ENCODE results near the gene ZNF526.

The ZNF526 gene

GRCh38 chr19:42271861-42272534 is 51.9 kb downstream of the ZNF526 start:
- H3K36me3 ChIP-seq, result peaks cover 22 to 34% (median 32%) of the 10 kb centered on the region in 3 donors
- H3K27ac ChIP-seq, result peak overlapping the region; percentile 96 to 97
- peaks cover 0 to 80% (median 54%) of the 10 kb centered on the region in 4 donors for H3K4me1 ChIP-seq
- H3K9me3 ChIP-seq, result no peaks in the 10 kb centered on the region
- H3K4me3 ChIP-seq, result no peak overlapping the region
- TF ChIP-seq CTCF (IDR thresholded peaks at IDR 0.05), result no peak
- peak in 1 of 2 donors; percentile 66 for DNase-seq
- H3K27me3 ChIP-seq, result no peaks in the 10 kb centered on the region
- intact Hi-C loops (cut with DNase I; ENCODE audit: low total_unique reads), result no loop called here

- no peak overlapping the region for H3K4me3 ChIP-seq
Measured at GRCh38 chr19:42272535-42272897, 52.4 kb downstream of the ZNF526 start.

GRCh38 chr19:42272989-42273406 is 52.9 kb downstream of the ZNF526 start:
- intact Hi-C loops (cut with DNase I; ENCODE audit: low total_unique reads), result no loop called here
- Histone ChIP-seq H3K4me3 (no peak overlapping the region), H3K4me1 (peaks cover 5 to 84% (median 57%) of the 10 kb centered on the region in 4 donors), H3K9me3 (no peaks in the 10 kb centered on the region), H3K27ac (no peak overlapping the region), H3K36me3 (peaks cover 22 to 34% (median 32%) of the 10 kb centered on the region in 3 donors), H3K27me3 (no peaks in the 10 kb centered on the region)
- no peak for TF ChIP-seq CTCF (IDR thresholded peaks at IDR 0.05)
- DNase-seq, result peak in 1 of 2 donors; percentile 61

More at GRCh38 chr19:42272535-42272897, 52.4 kb downstream of the ZNF526 start:
- Histone ChIP-seq H3K27ac (peak overlapping the region; percentile 96 to 97), H3K36me3 (peaks cover 22 to 34% (median 32%) of the 10 kb centered on the region in 3 donors), H3K27me3 (no peaks in the 10 kb centered on the region), H3K9me3 (no peaks in the 10 kb centered on the region), H3K4me1 (peaks cover 0 to 84% (median 57%) of the 10 kb centered on the region in 4 donors)
- DNase-seq, result no peak
- no peak for TF ChIP-seq CTCF (IDR thresholded peaks at IDR 0.05)
- intact Hi-C loops (cut with DNase I; ENCODE audit: low total_unique reads), result no loop called here

- intact Hi-C loops (cut with DNase I; ENCODE audit: low total_unique reads), result no loop called here
- TF ChIP-seq CTCF (IDR thresholded peaks at IDR 0.05), result no peak
- Histone ChIP-seq H3K4me1 (peaks cover 6 to 89% (median 63%) of the 10 kb centered on the region in 4 donors), H3K36me3 (peaks cover 22 to 34% (median 32%) of the 10 kb centered on the region in 3 donors), H3K27me3 (no peaks in the 10 kb centered on the region), H3K27ac (peak overlapping the region in 1 of 2 donors; percentile 17), H3K4me3 (no peak overlapping the region), H3K9me3 (no peaks in the 10 kb centered on the region)
- DNase-seq, result no peak
Measured at GRCh38 chr19:42273407-42274064, 53.4 kb downstream of the ZNF526 start.

GRCh38 chr19:42274065-42274682 is 54.1 kb downstream of the ZNF526 start:
- H3K4me1 ChIP-seq, result peaks cover 6 to 95% (median 69%) of the 10 kb centered on the region in 4 donors
- no peaks in the 10 kb centered on the region for H3K9me3 ChIP-seq
- H3K27me3 ChIP-seq, result no peaks in the 10 kb centered on the region
- peak in 1 of 2 donors; percentile 61 for DNase-seq
- intact Hi-C loops (cut with DNase I; ENCODE audit: low total_unique reads), result no loop called here
- TF ChIP-seq CTCF (IDR thresholded peaks at IDR 0.05), result no peak
- peaks cover 22 to 34% (median 32%) of the 10 kb centered on the region in 3 donors for H3K36me3 ChIP-seq
- peak overlapping the region; percentile 93 to 97 for H3K27ac ChIP-seq
- H3K4me3 ChIP-seq, result no peak overlapping the region

All from tibial artery (tissue), 4 donors.